Stimulated activated CD8-positive, alpha-beta memory T cell treated with anti-CD3 and anti-CD28 coated beads, Interleukin-2, amount 100 ng/mL, for 48 hours (primary cell): ENCODE results near the gene USH2A.
"Not testable (repeated sequence)": the region's sequence is repeated elsewhere in the genome, so short reads cannot be mapped to it uniquely, and the experiment has no call there.

Experiments used
- DNase-seq, 2 donors: peaks; one replicate each; pipeline ENCODE4 v3.0.0-alpha.2; 2020; ENCODE audit warnings: low read depth in 2 of 2

USH2A gene

GRCh38 chr1:216410026-216410425, 13.2 kb downstream of the USH2A start:
- DNase-seq, result no peak

DNA sequence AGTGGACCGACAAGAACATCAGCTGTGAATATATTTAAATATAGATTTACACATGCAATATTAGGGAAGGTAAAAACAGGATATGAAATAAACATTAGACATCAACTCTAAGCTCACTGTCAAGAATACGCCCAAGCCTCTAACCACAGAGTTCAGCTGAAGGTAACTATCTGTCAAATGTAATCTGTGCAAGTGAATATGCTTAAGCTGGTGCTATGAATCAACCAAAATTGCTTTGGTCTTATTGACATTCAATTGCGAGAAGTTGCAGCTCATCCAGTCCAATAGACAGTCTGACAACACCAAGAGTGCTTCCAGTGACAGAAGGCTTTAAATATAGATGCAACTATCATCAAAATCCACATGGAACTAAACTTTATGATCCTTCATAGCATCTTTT, 32.3 kb downstream of the USH2A start:
- no peak for DNase-seq

DNA sequence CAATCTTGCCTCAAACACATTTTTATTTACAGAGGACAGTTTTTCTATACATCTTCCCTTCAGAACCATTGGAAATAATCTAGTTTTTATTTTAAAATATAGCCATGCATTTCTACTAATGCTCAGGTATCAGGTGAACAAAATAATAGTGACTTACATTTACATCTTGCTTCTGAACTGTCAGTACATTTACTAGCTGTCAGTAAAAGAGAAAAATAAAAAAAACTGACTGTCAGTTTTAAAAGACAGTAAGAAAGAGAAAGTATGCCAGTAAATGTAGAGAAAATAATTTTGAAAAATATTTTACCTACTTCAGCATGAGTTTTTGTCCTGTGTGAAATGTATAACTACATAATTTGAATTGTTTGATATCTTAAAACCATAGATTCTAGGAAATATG, 33.5 kb downstream of the USH2A start:
- no peak for DNase-seq

DNA sequence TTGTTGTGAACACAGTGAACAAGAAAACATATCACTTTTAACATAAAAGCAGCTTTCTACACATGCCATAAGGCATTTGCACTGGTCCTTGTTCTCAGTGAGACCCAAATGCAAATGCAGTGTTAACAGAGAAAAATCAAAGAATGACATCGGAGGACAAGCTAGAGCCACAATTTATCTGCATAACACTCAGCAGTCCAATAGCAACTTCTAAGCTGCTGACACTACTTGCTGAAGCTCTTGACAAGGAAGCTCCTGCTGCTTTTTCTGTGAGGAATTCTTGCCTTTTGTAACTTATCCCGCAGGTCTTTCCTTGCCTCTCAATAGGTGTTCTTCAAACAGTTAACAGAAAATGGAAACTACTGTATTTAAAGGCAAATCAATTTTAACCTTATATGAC, 34.7 kb downstream of the USH2A start:
- no peak for DNase-seq

DNA sequence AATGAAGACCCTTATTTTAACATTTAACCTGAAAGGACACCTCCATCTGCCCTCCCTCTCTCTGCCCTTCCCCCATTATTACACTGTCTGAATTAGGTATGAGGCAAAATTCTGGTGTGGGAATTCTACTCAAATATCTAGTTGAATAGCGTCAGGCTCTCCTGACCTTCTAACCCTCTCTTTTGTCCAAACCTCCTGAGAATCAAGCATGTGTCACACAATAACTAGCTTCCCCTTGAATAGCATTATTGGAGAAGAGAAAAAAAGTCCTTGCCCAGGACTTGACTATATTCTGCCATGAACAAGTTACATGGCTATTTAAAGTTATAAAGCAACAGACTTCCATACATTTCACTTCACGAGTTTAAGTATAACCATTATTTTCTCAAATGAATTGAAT, 35.5 kb downstream of the USH2A start:
- no peak for DNase-seq

DNA sequence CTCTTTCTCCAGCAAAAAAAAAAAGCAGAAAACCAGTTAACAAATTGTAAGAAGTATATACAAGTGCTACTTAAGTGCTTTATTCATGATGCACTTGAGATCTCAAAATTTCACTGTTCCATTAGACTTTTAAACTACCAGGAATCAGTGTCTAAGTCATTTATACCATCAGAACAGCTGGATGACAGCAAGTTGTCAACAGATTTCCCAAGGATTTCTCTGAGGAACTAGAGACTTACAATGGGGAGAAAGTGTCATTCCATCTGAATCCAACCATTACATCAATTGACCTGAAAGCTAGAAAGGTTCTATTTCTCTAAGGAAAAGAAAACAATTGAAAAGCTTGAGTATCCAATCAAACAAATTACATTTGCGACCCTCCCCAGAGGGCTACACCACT, 43.8 kb downstream of the USH2A start:
- no peak for DNase-seq

- no peak for DNase-seq
Measured at GRCh38 chr1:216368249-216368648, 55.0 kb downstream of the USH2A start.

DNA sequence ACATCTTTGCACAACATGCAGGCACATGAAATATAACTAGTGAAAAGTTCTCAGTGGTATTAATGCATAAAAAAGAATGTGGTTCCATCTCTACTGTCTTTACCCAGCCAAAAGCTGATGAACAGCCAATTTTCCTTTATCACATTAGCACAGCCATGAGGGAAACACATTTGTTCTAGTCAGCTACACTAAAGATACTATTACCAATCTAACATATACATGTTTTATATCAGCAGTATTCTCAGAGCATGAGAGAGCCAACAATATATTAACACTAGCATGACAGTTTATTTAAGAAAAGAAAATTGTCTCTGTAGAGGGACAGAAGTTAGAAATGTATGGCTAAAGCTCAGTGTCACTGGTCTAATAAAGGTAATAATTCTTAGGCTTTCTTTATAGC, 56.3 kb downstream of the USH2A start:
- no peak for DNase-seq

GRCh38 chr1:216356945-216357344, 66.3 kb downstream of the USH2A start:
- no peak for DNase-seq

GRCh38 chr1:216350186-216350585, 73.1 kb downstream of the USH2A start:
- no peak for DNase-seq

DNA sequence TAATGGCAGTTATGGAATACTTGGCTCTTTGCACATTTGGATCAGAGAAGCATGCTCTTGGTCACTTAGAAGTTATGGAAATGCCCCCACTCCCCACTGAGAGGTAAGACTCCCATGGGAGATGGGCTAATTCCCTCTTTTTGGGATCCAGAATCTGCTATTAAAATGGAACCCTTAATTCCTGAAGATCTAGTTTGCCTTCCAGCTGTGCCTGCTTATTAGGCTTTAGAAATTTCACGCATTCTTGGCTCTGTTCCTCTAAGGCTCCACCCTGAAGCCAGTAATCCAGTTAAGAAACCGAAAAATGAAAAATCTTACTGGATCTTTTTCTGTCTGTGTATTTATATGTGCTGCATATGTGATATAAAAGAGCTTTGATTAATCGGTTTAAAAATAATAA, 76.7 kb downstream of the USH2A start:
- no peak for DNase-seq

DNA sequence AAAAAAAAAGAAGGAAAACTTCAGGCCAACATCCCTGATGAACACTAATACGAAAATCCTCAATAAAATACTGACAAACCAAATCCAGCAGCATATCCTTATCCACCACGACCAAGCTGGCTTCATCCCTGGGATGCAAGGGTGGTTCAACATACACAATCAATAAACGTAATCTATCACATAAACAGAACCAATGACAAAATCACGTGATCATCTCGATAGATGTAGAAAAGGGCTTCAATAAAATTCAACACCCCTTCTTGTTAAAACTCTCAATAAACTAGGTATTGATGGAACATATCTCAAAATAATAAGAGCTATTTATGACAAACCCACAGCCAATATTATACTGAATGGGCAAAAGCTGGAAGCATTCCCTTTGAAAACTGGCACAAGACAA, 82.7 kb downstream of the USH2A start:
- DNase-seq, result not testable (repeated sequence)

DNA sequence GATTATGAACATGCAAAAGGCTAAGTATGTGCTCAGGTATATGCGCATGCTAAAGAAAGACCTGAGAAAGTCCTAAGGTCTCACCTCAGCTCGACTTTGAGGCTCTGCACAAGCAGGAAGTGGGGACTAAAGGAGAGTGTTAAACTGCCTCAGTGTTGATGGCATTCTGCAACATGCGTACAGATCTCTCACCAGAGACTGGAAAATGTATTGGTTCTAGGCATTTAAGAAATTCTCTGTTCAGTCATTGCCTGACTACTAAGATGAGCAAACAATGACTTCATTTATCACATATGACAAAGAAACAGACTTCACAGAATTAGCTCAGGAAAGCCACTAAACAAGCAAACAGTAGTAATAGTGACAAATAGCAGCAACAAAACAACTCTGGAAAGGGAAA, 90.8 kb downstream of the USH2A start:
- DNase-seq, result no peak

- no peak for DNase-seq
Measured at GRCh38 chr1:216332003-216332402, 91.2 kb downstream of the USH2A start.

- DNase-seq, result no peak
Measured at GRCh38 chr1:216331211-216331610, 92.0 kb downstream of the USH2A start.

DNA sequence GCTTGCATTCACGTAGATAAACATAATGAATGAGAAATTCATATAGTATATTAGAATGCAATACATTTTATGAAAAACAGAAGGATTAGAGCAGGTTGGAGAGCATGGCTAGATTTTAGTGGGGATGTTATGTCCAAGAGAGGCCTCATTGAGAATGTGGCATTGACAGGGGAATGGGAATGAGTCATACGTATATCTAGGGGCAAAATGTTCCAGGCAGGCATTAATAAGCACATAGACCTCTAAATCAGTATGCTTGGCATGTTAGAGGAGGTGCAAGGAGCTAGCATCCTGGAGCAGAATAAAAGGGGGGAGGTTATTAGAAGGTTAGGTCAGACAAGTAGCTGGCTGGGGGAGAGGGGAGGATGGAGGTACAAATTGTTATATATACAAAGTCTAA, 93.0 kb downstream of the USH2A start:
- no peak for DNase-seq

DNA sequence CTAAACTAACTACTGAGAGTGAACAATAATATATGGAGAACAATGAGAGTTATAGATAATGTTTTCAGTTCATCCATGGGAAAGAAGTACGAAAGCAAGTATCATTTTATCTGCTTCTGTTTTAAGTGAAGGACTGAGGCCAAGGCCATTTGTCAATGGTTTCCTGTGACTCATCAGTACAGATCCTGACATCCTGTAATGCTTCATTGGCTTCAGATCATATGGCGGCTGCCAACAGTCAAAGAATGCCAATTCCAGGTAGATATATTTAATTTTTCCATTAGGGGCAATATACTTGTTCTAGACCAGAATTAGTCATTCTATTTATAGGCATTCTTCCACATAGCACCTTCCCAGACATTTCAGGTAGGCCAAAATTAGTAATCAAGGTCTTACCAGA, 97.3 kb downstream of the USH2A start:
- no peak for DNase-seq

- DNase-seq, result no peak
Measured at GRCh38 chr1:216325336-216325735, 97.9 kb downstream of the USH2A start.

- no peak for DNase-seq
Measured at GRCh38 chr1:216323344-216323743, 99.9 kb downstream of the USH2A start.

DNA sequence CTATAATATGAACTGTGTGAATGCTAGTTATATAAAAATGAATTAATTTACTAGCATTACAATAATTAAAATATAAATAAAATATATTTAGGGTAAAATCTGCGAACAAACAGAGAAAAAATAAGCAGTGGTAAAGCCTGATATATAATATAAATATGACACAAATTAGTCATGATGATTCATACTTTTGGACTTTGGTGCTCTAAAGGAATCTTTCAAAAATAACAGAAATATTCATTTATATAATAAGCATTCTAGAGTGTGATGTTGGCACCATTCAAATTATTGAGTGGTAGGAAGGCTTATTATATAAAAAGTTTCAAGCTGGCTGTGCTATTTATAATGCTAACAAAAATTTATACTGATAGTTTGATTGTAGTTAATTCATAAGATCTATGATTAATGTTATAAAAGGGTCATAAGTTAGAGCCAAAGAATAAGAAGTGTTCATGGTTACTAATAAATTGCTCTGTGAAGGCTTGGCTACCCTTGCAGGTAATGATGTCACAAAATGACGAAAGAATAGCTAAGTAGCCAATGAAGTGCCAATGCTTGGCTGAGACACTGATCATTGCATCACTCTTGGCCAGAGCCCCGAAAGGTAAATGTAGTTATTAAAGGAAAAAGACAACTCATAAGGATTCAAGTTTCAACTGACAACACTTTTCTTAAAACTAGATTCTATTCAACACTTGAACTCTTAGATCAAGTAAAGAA, 108.7 kb downstream of the USH2A start:
- no peak for DNase-seq

- no peak for DNase-seq
Measured at GRCh38 chr1:216310776-216311175, 112.5 kb downstream of the USH2A start.

DNA sequence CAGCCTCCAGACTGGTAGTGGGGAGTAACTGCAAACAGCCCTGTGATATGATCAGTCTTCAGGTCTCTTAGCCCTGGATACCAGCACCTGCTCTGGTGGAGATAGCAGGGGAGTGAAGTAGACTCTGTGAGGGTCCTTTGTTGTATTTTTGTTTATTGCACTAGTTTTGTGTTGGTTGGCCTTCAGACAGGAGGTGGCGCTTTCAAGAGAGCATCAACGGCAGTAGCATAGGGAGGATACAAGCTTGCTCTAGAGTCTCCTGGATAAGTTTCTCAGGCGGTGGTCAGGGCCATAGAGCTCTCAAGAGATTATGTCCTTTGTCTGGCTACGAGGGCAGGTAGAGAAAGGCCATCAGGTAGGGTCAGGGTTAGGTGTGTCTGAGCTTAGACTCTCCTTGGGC, 116.4 kb downstream of the USH2A start:
- DNase-seq, result no peak

DNA sequence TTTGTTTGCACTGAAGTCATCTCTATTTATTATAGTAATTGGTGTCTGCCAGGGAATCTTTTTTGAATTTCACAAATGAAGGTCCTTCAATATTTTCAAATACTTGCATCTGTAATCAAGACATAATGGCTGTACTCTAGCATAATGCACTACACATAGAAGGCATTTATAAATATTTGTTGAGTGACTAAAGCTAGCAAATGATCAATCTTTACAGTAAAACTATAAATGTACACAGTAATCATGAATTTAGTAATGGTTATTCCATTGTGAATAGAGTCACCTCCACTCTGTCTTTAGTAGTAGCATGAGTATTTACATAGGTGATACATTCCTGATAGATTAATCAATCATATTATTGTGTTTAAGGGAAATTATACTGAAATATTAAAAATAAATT, 119.6 kb downstream of the USH2A start:
- no peak for DNase-seq

GRCh38 chr1:216293683-216294082, 129.6 kb downstream of the USH2A start:
- DNase-seq, result no peak
